Karpas-422 (cell line): ENCODE data around the gene LCAT. TPM values are rescaled to one million over a fixed set of nuclear protein-coding genes. Genes with fewer than 3 reads are reported as not detected.

Experiments
- DNase-seq: peaks from one replicate; pipeline ENCODE4 v3.0.0-alpha.2; 2015
- H2AFZ ChIP-seq: fragments of 200-600 bp; sonication (generic); 2 replicates; pipeline ENCODE4 v1.6.1; 2014; ENCODE audit warnings: antibody characterized with exemption, low read length, mixed read lengths
- H3K27ac ChIP-seq: fragments of 200-600 bp; sonication (generic); 2 replicates; pipeline ENCODE4 v1.5.1; 2014; ENCODE audit warnings: mild to moderate bottlenecking, low read length, moderate library complexity
- H3K27me3 ChIP-seq: fragments of 200-600 bp; sonication (generic); 2 replicates; pipeline ENCODE4 v1.6.1; 2014; ENCODE audit warnings: low read length, mixed read lengths
- H3K36me3 ChIP-seq: fragments of 200-600 bp; sonication (generic); 2 replicates; pipeline ENCODE4 v1.6.1; 2014; ENCODE audit warnings: low read length, mixed read lengths; ENCODE audit not compliant: insufficient read depth
- H3K4me1 ChIP-seq: fragments of 200-600 bp; sonication (generic); 2 replicates; pipeline ENCODE4 v1.6.1; 2014; ENCODE audit warnings: mild to moderate bottlenecking, low read length, mixed read lengths
- H3K4me2 ChIP-seq: fragments of 200-600 bp; sonication (generic); 2 replicates; pipeline ENCODE4 v1.6.1; 2014; ENCODE audit warnings: low read length, low read depth, mild to moderate bottlenecking; ENCODE audit not compliant: poor library complexity, severe bottlenecking
- H3K4me3 ChIP-seq: fragments of 200-600 bp; sonication (generic); 2 replicates; pipeline ENCODE4 v1.5.1; 2014; ENCODE audit warnings: mild to moderate bottlenecking, antibody characterized with exemption, low read length, mixed read lengths
- H3K79me2 ChIP-seq: fragments of 200-600 bp; sonication (generic); 2 replicates; pipeline ENCODE4 v1.6.1; 2014; ENCODE audit warnings: mild to moderate bottlenecking, low read length, mixed read lengths
- H3K9ac ChIP-seq: fragments of 200-600 bp; sonication (generic); 2 replicates; pipeline ENCODE4 v1.6.0; 2014; ENCODE audit warnings: low read length
- H3K9me2 ChIP-seq: fragments of 200-600 bp; sonication (generic), shearing (Covaris generic); replicated peaks from 2 replicates; pipeline ENCODE4 v1.6.0; 2014; ENCODE audit warnings: mild to moderate bottlenecking, low read length, moderate library complexity; ENCODE audit not compliant: insufficient read depth
- H3K9me3 ChIP-seq: fragments of 300-700, 200-600 bp; sonication (generic); 2 replicates; pipeline ENCODE4 v1.6.1; 2014; ENCODE audit warnings: low read length, mixed read lengths
- H4K20me1 ChIP-seq: fragments of 200-600 bp; sonication (generic); 2 replicates; pipeline ENCODE4 v1.6.1; 2014; ENCODE audit warnings: mild to moderate bottlenecking, antibody characterized with exemption, low read length, low read depth; ENCODE audit not compliant: insufficient read depth
- total RNA-seq: library from RNA; depleted of rRNA; stranded (reverse); fragments of >200 nt; shearing (Covaris generic); gene quantifications from 2 replicates; pipeline ENCODE4 v1.2.3, GENCODE V29; 2014; ENCODE audit warnings: low replicate concordance; rRNA removed

Gene LCAT
- 1.1 and 1.3 TPM in 2 replicates for total RNA-seq

GRCh38 chr16:67943619-67944504 lies at the start of gene LCAT:
Gene LCAT (minus strand): TSS chr16:67944120. CDS start chr16:67944101, 19 bp downstream.
- no peak within 1 kb of the TSS for H3K9ac ChIP-seq
- no peaks in the 10 kb centered on the region for H3K36me3 ChIP-seq
- H3K4me1 ChIP-seq: peaks cover 7% of the 10 kb centered on the region; the same call in 1 of the 2 replicates
- H3K4me2 ChIP-seq: no peak within 1 kb of the TSS
- no peak within 1 kb of the TSS for H3K27ac ChIP-seq
- H2AFZ ChIP-seq: no peak within 1 kb of the TSS
- no peaks in the 10 kb centered on the region for H3K27me3 ChIP-seq
- peaks cover 8% of the 10 kb centered on the region; the same call in 1 of the 2 replicates for H4K20me1 ChIP-seq
- DNase-seq: no peak
- H3K9me2 ChIP-seq: no peaks in the 10 kb centered on the region
- H3K79me2 ChIP-seq: peaks cover 3% of the 10 kb centered on the region; the same call in 1 of the 2 replicates
- no peak within 1 kb of the TSS for H3K4me3 ChIP-seq
- H3K9me3 ChIP-seq: no peaks in the 10 kb centered on the region

GRCh38 chr16:67993207-67994039 lies 49.5 kb upstream of the LCAT start:
- Histone ChIP-seq H3K27me3 (no peaks in the 10 kb centered on the region), H3K79me2 (no peaks in the 10 kb centered on the region), H3K36me3 (no peaks in the 10 kb centered on the region), H3K9me2 (no peaks in the 10 kb centered on the region), H3K4me3 (peak overlapping the region; percentile 62), H3K27ac (no peak overlapping the region), H3K4me2 (peak overlapping the region; percentile 84), H3K4me1 (peaks cover 32% of the 10 kb centered on the region), H2AFZ (peak overlapping the region; percentile 86), H4K20me1 (no peaks in the 10 kb centered on the region), H3K9ac (peak overlapping the region; percentile 66), H3K9me3 (no peaks in the 10 kb centered on the region)
- DNase-seq: peak; percentile 94

GRCh38 chr16:67992661-67993206 lies 48.8 kb upstream of the LCAT start:
- DNase-seq: no peak
- Histone ChIP-seq H3K9me2 (no peaks in the 10 kb centered on the region), H3K4me3 (peak overlapping the region; percentile 62; the same call in 1 of the 2 replicates), H3K9ac (peak overlapping the region; percentile 66), H3K36me3 (no peaks in the 10 kb centered on the region), H3K27me3 (no peaks in the 10 kb centered on the region), H3K4me2 (peak overlapping the region; percentile 84), H2AFZ (peak overlapping the region; percentile 86; the same call in 1 of the 2 replicates), H3K9me3 (no peaks in the 10 kb centered on the region), H3K4me1 (peaks cover 32% of the 10 kb centered on the region), H3K27ac (no peak overlapping the region), H4K20me1 (no peaks in the 10 kb centered on the region), H3K79me2 (no peaks in the 10 kb centered on the region)

- Histone ChIP-seq H3K9me3 (no peaks in the 10 kb centered on the region), H3K9me2 (no peaks in the 10 kb centered on the region), H3K36me3 (no peaks in the 10 kb centered on the region), H3K9ac (no peak overlapping the region), H2AFZ (no peak overlapping the region), H3K27ac (no peak overlapping the region), H4K20me1 (no peaks in the 10 kb centered on the region), H3K4me1 (peaks cover 15% of the 10 kb centered on the region), H3K4me3 (no peak overlapping the region), H3K79me2 (no peaks in the 10 kb centered on the region), H3K27me3 (no peaks in the 10 kb centered on the region), H3K4me2 (no peak overlapping the region)
- no peak for DNase-seq
Observed at GRCh38 chr16:67990018-67990386, 46.1 kb upstream of the LCAT start.

- no peak overlapping the region for H2AFZ ChIP-seq
- DNase-seq: no peak
- peaks cover 21% of the 10 kb centered on the region for H3K4me1 ChIP-seq
- H3K9ac ChIP-seq: no peak overlapping the region
- H3K4me2 ChIP-seq: no peak overlapping the region
- no peaks in the 10 kb centered on the region for H3K9me3 ChIP-seq
- H3K4me3 ChIP-seq: no peak overlapping the region
- no peaks in the 10 kb centered on the region for H3K9me2 ChIP-seq
- H3K27me3 ChIP-seq: no peaks in the 10 kb centered on the region
- H3K36me3 ChIP-seq: no peaks in the 10 kb centered on the region
- no peaks in the 10 kb centered on the region for H4K20me1 ChIP-seq
- H3K27ac ChIP-seq: no peak overlapping the region
- H3K79me2 ChIP-seq: no peaks in the 10 kb centered on the region
Observed at GRCh38 chr16:67989322-67990017, 45.5 kb upstream of the LCAT start.

- Histone ChIP-seq H2AFZ (no peak overlapping the region), H3K4me3 (no peak overlapping the region), H4K20me1 (no peaks in the 10 kb centered on the region), H3K9me2 (no peaks in the 10 kb centered on the region), H3K27ac (no peak overlapping the region), H3K9me3 (no peaks in the 10 kb centered on the region), H3K4me2 (no peak overlapping the region), H3K4me1 (peaks cover 18% of the 10 kb centered on the region), H3K79me2 (no peaks in the 10 kb centered on the region), H3K36me3 (no peaks in the 10 kb centered on the region), H3K9ac (no peak overlapping the region), H3K27me3 (no peaks in the 10 kb centered on the region)
- no peak for DNase-seq
Observed at GRCh38 chr16:67988675-67989074, 44.8 kb upstream of the LCAT start.

- H3K4me3 ChIP-seq: no peak overlapping the region
- no peak overlapping the region for H3K27ac ChIP-seq
- no peak for DNase-seq
- no peak overlapping the region for H3K9ac ChIP-seq
- H3K4me1 ChIP-seq: peaks cover 8% of the 10 kb centered on the region
- H3K9me2 ChIP-seq: no peaks in the 10 kb centered on the region
- no peaks in the 10 kb centered on the region for H3K27me3 ChIP-seq
- H3K36me3 ChIP-seq: no peaks in the 10 kb centered on the region
- no peak overlapping the region for H3K4me2 ChIP-seq
- no peaks in the 10 kb centered on the region for H4K20me1 ChIP-seq
- no peaks in the 10 kb centered on the region for H3K9me3 ChIP-seq
- H2AFZ ChIP-seq: no peak overlapping the region
- no peaks in the 10 kb centered on the region for H3K79me2 ChIP-seq
Observed at GRCh38 chr16:67987460-67988160, 43.7 kb upstream of the LCAT start.
